ENCODE measurements around the gene TSPEAR.

The TSPEAR gene

GRCh38 chr21:44711327-44712202 lies at the start of gene TSPEAR:
TSS of gene TSPEAR (minus strand) at chr21:44711572. CDS start at chr21:44711514, 58 bp downstream.
- peak; percentile 59 for DNase-seq

- DNase-seq = no peak
These were observed 49.0 kb upstream of the TSPEAR start for GRCh38 chr21:44760376-44760775.

GRCh38 chr21:44759628-44760285 lies 48.4 kb upstream of the TSPEAR start:
- no peak for DNase-seq

- DNase-seq = no peak
These were observed 47.6 kb upstream of the TSPEAR start for GRCh38 chr21:44758781-44759627.

GRCh38 chr21:44758141-44758561 lies 46.8 kb upstream of the TSPEAR start:
- no peak for DNase-seq

- DNase-seq = no peak
These were observed 46.4 kb upstream of the TSPEAR start for GRCh38 chr21:44757731-44758130.

GRCh38 chr21:44756423-44757185 lies 45.2 kb upstream of the TSPEAR start:
- DNase-seq = no peak

GRCh38 chr21:44755227-44755626 lies 43.9 kb upstream of the TSPEAR start:
- DNase-seq = no peak

- DNase-seq = no peak
These were observed 42.0 kb upstream of the TSPEAR start for GRCh38 chr21:44753357-44753756.

GRCh38 chr21:44752671-44753235 lies 41.4 kb upstream of the TSPEAR start:
- DNase-seq = no peak

GRCh38 chr21:44751799-44752636 lies 40.6 kb upstream of the TSPEAR start:
- DNase-seq = no peak

GRCh38 chr21:44751186-44751798 lies 39.9 kb upstream of the TSPEAR start:
- no peak for DNase-seq

GRCh38 chr21:44750675-44751025 lies 39.3 kb upstream of the TSPEAR start:
- DNase-seq = no peak

GRCh38 chr21:44749759-44750674 lies 38.6 kb upstream of the TSPEAR start:
- DNase-seq = no peak

GRCh38 chr21:44749116-44749758 lies 37.9 kb upstream of the TSPEAR start:
- no peak for DNase-seq

GRCh38 chr21:44748621-44749020 lies 37.2 kb upstream of the TSPEAR start:
- no peak for DNase-seq

- DNase-seq = peak; percentile 27
These were observed 31.2 kb upstream of the TSPEAR start for GRCh38 chr21:44742418-44743153.

GRCh38 chr21:44741921-44742320 lies 30.5 kb upstream of the TSPEAR start:
- DNase-seq = no peak
